Right ventricle myocardium superior (tissue), 1 donor: ENCODE results near the gene KDM4F. TPM values are rescaled to one million over a fixed set of nuclear protein-coding genes. Genes with fewer than 3 reads are reported as not detected.
"Not testable (repeated sequence)": the region's sequence is repeated elsewhere in the genome, so short reads cannot be mapped to it uniquely, and the experiment has no call there.

Experiments
- ATAC-seq: fragments of 200-7000 bp; cut with Tn5 transposase; one replicate; pipeline ENCODE4 v1.9.1; 2020; ENCODE audit warnings: mild to moderate bottlenecking; ENCODE audit not compliant: poor library complexity
- DNase-seq: peaks from one replicate; pipeline ENCODE4 v3.0.0-alpha.2; 2020
- intact Hi-C: fragments of 100-400 bp; cut with DNase I; formaldehyde crosslinking; loops from one replicate; pipeline ENCODE4 v1.11.2; 2022
- long read RNA-seq: library from polyadenylated mRNA; unstranded; transcript quantifications from one replicate; pipeline ENCODE4 v2.0.0, GENCODE V29; 2021
- total RNA-seq: library from RNA; stranded (reverse); fragmentation: NEBNext Ultra II Directional; extraction: Animal tissue kit (Norgen Biotek cat#: 25700); gene quantifications from one replicate; pipeline ENCODE4 v1.2.1, GENCODE V29; 2021
- donor health status: DM: no; HTN: yes; CAD: no; lungs with severe emphysema.

The KDM4F gene
- total RNA-seq = not detected
- long read RNA-seq = 0 reads

GRCh38 chr11:95049122-95049521 lies at the start of gene KDM4F:
Gene KDM4F, plus strand, starts transcription at chr11:95049422.
- DNase-seq, intact Hi-C loops, ATAC-seq: not testable (repeated sequence)

GRCh38 chr11:95003716-95004115 lies 45.5 kb upstream of the KDM4F start:
- DNase-seq (no peak), ATAC-seq (no peak)
- intact Hi-C loops = no loop called here

- ATAC-seq (no peak), DNase-seq (no peak)
- intact Hi-C loops = no loop called here
Measured at GRCh38 chr11:95005642-95006041, 43.6 kb upstream of the KDM4F start.

GRCh38 chr11:95011376-95011775 lies 37.8 kb upstream of the KDM4F start:
- ATAC-seq (no peak), DNase-seq (no peak)
- intact Hi-C loops = no loop called here

- intact Hi-C loops = no loop called here
Measured at GRCh38 chr11:95014184-95014821, 34.9 kb upstream of the KDM4F start.

GRCh38 chr11:95016139-95016538 lies 33.1 kb upstream of the KDM4F start:
- DNase-seq = no peak
- intact Hi-C loops = no loop called here
- no peak for ATAC-seq

More at GRCh38 chr11:95014184-95014821, 34.9 kb upstream of the KDM4F start:
- ATAC-seq (no peak), DNase-seq (no peak)

- DNase-seq, ATAC-seq, intact Hi-C loops: not testable (repeated sequence)
Measured at GRCh38 chr11:95021468-95021867, 27.8 kb upstream of the KDM4F start.

GRCh38 chr11:95024958-95025357 lies 24.3 kb upstream of the KDM4F start, which contains the start of gene KDM4E:
Gene KDM4E, plus strand, starts transcription at chr11:95025258. Its CDS starts 300 bp downstream, at chr11:95025558.
- DNase-seq = no peak
- ATAC-seq = no peak
- intact Hi-C loops = no loop called here

- intact Hi-C loops, ATAC-seq, DNase-seq: not testable (repeated sequence)
Measured at GRCh38 chr11:95025594-95025993, 23.6 kb upstream of the KDM4F start.

GRCh38 chr11:95028357-95028756 lies 20.9 kb upstream of the KDM4F start:
- ATAC-seq (no peak), DNase-seq (no peak)
- intact Hi-C loops = no loop called here

GRCh38 chr11:95033051-95033450 lies 16.2 kb upstream of the KDM4F start:
- intact Hi-C loops = no loop called here
- no peak for DNase-seq
- no peak for ATAC-seq

GRCh38 chr11:95035316-95035715 lies 13.9 kb upstream of the KDM4F start:
- intact Hi-C loops = no loop called here
- no peak for DNase-seq
- no peak for ATAC-seq

- peak; percentile 68 for ATAC-seq
- intact Hi-C loops, DNase-seq: not testable (repeated sequence)
Measured at GRCh38 chr11:95037356-95038035, 11.7 kb upstream of the KDM4F start.

- ATAC-seq (no peak), DNase-seq (no peak)
- intact Hi-C loops = no loop called here
Measured at GRCh38 chr11:95042239-95042638, 7.0 kb upstream of the KDM4F start.

- DNase-seq = no peak
- intact Hi-C loops = no loop called here
- no peak for ATAC-seq
Measured at GRCh38 chr11:95042906-95043305, 6.3 kb upstream of the KDM4F start.

GRCh38 chr11:95044010-95044409 lies 5.2 kb upstream of the KDM4F start:
- DNase-seq (no peak), ATAC-seq (no peak)
- intact Hi-C loops = no loop called here

GRCh38 chr11:95045812-95046211 lies 3.4 kb upstream of the KDM4F start:
- intact Hi-C loops = no loop called here
- no peak for DNase-seq
- ATAC-seq = no peak

GRCh38 chr11:95050595-95051202 lies 1.5 kb downstream of the KDM4F start:
- intact Hi-C loops = no loop called here
- ATAC-seq (no peak), DNase-seq (no peak)

GRCh38 chr11:95054356-95054755 lies 5.1 kb downstream of the KDM4F start:
- ATAC-seq = no peak
- DNase-seq = no peak
- intact Hi-C loops = no loop called here
